GM18505 (cell line): ENCODE data around the gene SPARC.

ENCODE experiments used
- ATAC-seq: cut with Tn5 transposase; IDR thresholded peaks from one replicate; pipeline ENCODE4 v1.9.1; 2021; ENCODE audit not compliant: unreplicated experiment
- POLR2A ChIP-seq: IDR thresholded peaks from 4 replicates; pipeline ENCODE4 v1.6.1; 2011; ENCODE audit warnings: borderline replicate concordance; ENCODE audit not compliant: insufficient read depth, insufficient read length; ENCODE audit errors: extremely low read depth

Gene SPARC

DNA sequence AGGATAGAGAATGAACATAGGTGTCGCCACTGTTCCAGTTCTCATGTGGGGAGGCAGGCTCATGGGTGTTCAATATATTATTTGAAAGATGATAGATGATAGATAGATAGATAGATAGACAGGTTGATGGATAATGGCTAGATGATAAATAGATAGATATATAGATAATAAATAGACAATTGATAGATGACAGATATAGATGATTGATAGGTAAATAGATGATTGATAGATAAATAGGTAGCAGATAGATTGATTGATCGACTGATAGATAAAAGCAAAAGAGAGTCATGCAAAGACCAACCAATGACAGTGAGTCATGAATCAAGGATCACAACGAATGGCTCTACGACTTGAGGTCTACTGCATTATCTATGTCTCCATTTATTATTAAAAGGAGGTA, 30.4 kb downstream of the SPARC start:
- no peak for ATAC-seq
- no peak for TF ChIP-seq POLR2A

DNA sequence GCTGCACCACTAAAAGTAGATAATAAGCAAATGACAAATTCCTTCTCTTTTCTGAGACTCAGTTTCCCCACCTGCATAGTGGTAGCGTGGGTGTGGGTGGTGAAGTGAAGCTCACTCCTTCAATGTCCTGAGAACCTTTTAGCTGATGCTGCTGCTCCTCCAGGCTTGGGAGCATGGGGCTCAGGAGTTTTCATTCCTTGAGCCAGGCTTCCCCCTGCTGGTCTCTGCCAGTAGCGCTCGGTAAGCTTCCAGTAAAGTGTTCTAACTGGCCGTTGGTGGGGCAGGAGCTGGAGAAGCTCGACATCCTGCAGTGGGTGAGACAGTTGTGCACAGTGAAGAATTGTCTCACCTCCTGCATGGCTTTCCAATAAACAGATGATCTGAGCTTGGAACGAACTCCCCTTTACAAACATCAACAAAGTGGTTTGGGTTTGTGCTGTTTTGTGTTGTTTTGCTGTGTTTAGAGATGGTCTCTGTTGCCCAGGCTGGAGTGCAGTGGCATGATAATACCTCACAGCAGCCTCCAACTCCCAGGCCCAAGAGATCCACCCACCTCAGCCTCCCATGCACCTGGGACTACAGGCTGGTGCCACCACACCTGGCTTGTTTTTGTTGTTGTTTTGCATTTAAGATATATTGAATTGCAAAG, 34.6 kb downstream of the SPARC start:
- ATAC-seq, result peak; percentile 91
- no peak for TF ChIP-seq POLR2A

- no peak for ATAC-seq
These were observed 37.7 kb downstream of the SPARC start for GRCh38 chr5:151648988-151649387.

DNA sequence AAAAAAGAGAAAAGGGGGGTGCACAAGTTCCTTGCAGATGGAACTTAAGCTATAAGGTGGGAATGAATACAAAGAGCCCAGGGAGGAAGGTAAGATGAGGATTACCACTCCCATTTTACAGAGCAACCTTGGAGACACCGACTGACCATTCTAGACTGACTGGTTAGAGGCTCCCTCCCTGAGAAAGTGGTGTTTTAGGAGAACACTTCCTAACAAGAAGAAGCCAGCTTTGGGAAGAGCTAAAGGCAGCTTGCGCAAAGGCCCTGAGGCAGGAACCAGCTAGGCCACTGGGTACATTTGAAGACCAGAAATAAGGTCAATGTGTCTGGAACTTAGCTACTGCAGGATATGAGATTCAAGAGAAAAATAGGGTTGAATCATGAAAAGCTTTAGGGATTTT, 38.6 kb downstream of the SPARC start:
- no peak for TF ChIP-seq POLR2A
- ATAC-seq, result no peak

More at GRCh38 chr5:151648988-151649387, 37.7 kb downstream of the SPARC start:
- no peak for TF ChIP-seq POLR2A

DNA sequence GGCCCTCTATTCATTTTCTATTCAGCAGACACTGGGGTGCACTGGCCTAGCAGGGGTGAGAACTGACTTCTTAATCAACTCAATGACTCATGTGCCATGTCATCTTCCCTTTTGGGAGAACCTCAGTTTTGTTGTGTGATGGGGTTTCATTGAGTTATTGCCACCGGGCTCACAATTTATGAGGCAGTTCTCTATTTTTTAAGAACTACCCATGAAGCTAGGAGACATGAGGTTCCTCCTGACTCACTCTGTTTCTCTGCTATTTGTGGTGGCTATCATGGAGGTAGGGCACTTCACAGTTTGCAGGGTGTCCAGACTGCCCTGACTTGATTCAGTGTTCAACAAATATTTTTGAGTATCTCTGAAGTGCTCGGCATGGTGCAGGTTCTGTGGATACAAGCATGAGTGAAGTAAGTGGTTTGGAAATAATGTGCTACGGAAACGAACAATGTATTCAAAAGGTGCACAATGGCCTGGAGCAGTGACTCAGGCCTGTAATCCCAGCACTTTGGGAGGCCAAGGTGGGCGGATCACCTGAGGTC, 39.3 kb downstream of the SPARC start:
- no peak for TF ChIP-seq POLR2A
- ATAC-seq, result no peak

DNA sequence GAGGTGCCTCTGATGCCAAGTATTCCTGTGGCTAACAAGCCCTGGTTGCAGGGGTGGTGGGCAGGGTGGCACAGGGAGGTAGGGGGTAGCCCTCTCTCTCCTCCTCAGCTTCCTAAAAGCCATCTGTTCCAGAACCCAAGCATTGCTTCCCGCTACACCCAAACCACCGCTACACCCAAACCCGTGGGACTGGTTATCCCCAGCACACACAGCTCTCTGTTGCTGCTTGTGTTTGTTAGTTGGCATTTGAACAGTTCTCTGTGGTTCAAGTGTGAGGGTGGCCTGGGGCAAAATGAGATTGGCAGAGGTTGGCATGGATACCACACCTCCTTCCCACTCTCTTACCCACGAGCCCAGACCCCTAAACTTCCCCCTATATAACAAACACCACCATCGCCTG, 40.4 kb downstream of the SPARC start:
- TF ChIP-seq POLR2A, result no peak
- no peak for ATAC-seq

GRCh38 chr5:151643388-151643787, 43.3 kb downstream of the SPARC start:
- TF ChIP-seq POLR2A, result no peak
- no peak for ATAC-seq

- TF ChIP-seq POLR2A, result no peak
- ATAC-seq, result no peak
These were observed 44.1 kb downstream of the SPARC start for GRCh38 chr5:151642472-151643140.

DNA sequence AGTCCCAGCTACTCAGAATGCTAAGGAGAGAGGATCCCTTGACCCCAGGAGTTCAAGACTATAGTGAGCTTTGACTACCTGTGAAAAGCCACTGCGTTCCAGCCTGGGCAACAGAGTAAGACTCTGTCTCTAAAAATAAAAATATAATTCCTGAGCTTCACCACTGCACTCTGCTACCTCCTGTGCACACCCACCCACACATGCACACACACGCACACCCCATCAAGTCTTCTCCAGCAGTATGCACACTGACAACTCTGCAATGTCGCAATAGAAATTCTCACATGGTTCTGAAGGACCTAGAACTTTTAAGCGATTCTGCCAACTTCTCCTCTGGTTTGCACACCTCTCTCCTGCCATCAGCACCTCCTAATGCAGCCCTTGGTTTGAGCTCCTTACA, 48.1 kb downstream of the SPARC start:
- no peak for ATAC-seq

DNA sequence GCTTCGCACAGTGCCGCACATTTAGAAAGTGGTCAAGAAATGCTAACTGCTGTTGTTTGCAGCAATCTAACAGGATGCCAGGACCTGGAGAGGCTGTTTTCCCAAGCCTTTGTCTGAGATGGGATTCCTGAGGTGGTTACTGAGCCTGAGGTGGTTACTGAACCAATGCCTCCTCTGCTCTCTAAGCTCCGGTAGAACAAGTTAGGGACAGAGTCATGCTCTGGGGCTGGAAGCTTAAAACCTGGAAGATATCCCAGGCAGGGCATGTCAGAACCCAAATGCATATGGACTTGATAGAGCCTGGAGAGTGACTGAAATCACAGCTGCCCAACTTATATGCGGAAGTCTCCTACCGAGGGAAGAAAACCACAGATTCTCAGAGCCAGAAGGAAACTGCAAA, 49.0 kb downstream of the SPARC start:
- no peak for TF ChIP-seq POLR2A
- ATAC-seq, result no peak

More for the DNA sequence above, 48.1 kb downstream of the SPARC start:
- no peak for TF ChIP-seq POLR2A

- ATAC-seq, result no peak
- no peak for TF ChIP-seq POLR2A
These were observed 52.8 kb downstream of the SPARC start for GRCh38 chr5:151633892-151634291.

- no peak for TF ChIP-seq POLR2A
- no peak for ATAC-seq
These were observed 53.8 kb downstream of the SPARC start for GRCh38 chr5:151632941-151633340.

DNA sequence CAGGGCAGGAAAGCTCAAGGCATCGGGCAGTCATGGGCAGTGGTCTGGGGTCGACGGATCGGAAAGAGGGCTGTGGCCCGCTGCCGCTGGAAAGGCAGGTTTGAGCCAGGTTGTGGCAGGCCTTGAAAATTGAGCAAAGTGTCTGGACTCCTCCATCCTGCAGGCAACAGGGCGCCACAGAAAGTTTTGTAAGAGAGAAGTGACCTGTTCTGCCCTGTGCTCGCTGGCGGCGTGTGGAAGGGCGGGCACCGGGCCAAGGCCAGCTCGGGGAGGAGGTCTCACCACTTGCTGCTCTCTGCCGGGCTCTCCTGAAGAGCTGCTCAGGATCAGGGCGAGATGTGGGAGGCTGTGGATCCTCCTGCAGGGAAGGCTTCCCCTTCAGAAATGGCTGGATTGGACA, 54.2 kb downstream of the SPARC start:
- no peak for ATAC-seq
- TF ChIP-seq POLR2A, result no peak

- no peak for TF ChIP-seq POLR2A
- no peak for ATAC-seq
These were observed 54.8 kb downstream of the SPARC start for GRCh38 chr5:151631941-151632340.

GRCh38 chr5:151630088-151630487, 56.6 kb downstream of the SPARC start:
- TF ChIP-seq POLR2A, result no peak
- no peak for ATAC-seq

GRCh38 chr5:151628112-151628823, 58.4 kb downstream of the SPARC start:
- ATAC-seq, result no peak

More at GRCh38 chr5:151628112-151628823, 58.4 kb downstream of the SPARC start:
- TF ChIP-seq POLR2A, result no peak
